Inflammatory macrophage treated with lipopolysaccharide for 4 hours (primary cell): ENCODE data around the gene ENTPD7.

Experiments used
- DNase-seq: peaks from one replicate; pipeline ENCODE4 v3.0.0-alpha.2; 2020

ENTPD7 gene

GRCh38 chr10:99754670-99755069, 95.4 kb downstream of the ENTPD7 start:
- no peak for DNase-seq
